HCT116 (cell line): ENCODE results near the gene TRPC4. TPM values are rescaled to one million over a fixed set of nuclear protein-coding genes. Genes with fewer than 3 reads are reported as not detected.

Experiments used
- ATAC-seq: fragments of 200-7000 bp; cut with Tn5 transposase; 2 replicates; pipeline ENCODE4 v1.9.1; 2020; ENCODE audit warnings: mild to moderate bottlenecking, moderate library complexity
- BruUV-seq: library from RNA; stranded (reverse); fragments of 400-500 nt; replicated peaks from 2 replicates; lab custom pipeline; 2021; lab: Mats Ljungman, UMichigan
- CTCF ChIA-PET: fragments of 300-600 bp; sonication (Branson Sonifier 250); formaldehyde crosslinking; loops from one replicate; lab custom pipeline; 2021; ENCODE audit warnings: antibody characterized with exemption; lab: Charles Lee
- POLR2A ChIA-PET: fragments of 300-600, 350-600 bp; sonication (Branson Sonifier 250); formaldehyde crosslinking; loops from one replicate; lab custom pipeline; 2021; ENCODE audit warnings: antibody characterized with exemption; lab: Charles Lee
- RAD21 ChIA-PET, 2 experiments: fragments of 300-600 bp; sonication (Branson Sonifier 250); formaldehyde crosslinking; loops; one replicate each; lab custom pipeline; 2023; ENCODE audit warnings: low total read pairs in 2 of 2; ENCODE audit not compliant: uncharacterized antibody in 2 of 2, unreplicated experiment in 2 of 2, low non-redundant PET in 1 of 2; lab: Charles Lee
- DNase-seq: peaks from one replicate; pipeline ENCODE4 v3.0.0-alpha.2; 2010; ENCODE audit warnings: low read depth, low spot score
- H2AFZ ChIP-seq: fragments of 200-600 bp; shearing (Covaris generic), sonication (generic); 2 replicates; pipeline ENCODE4 v1.6.1; 2017; ENCODE audit warnings: low read depth, mixed run types, mixed read lengths, antibody characterized with exemption, low read length; ENCODE audit not compliant: poor library complexity, severe bottlenecking
- H3K27ac ChIP-seq: 2 replicates; pipeline ENCODE4 v1.5.1; 2012; ENCODE audit warnings: low read depth, low read length
- H3K27me3 ChIP-seq: fragments of 200-600 bp; sonication (generic); 2 replicates; pipeline ENCODE4 v1.6.1; 2016; ENCODE audit warnings: mixed run types, low read length, mixed read lengths; ENCODE audit not compliant: insufficient read depth
- H3K36me3 ChIP-seq, 2 experiments: fragments of 200-500 bp in 1 of 2; fragments of 200-600 bp in 1 of 2; sonication (Bioruptor generic) in 1 of 2; sonication (generic) in 1 of 2; 2 replicates each; pipeline versions ENCODE4 v1.5.1 to v1.6.1; 2014 to 2016; ENCODE audit warnings: low read length in 2 of 2, inconsistent platforms in 1 of 2, mixed read lengths in 1 of 2, mixed run types in 1 of 2; ENCODE audit not compliant: insufficient read depth in 2 of 2, control insufficient read depth in 1 of 2
- H3K4me1 ChIP-seq, 2 experiments: fragments of 200-600 bp in 1 of 2; sonication (generic) in 1 of 2; 2 replicates each; pipeline versions ENCODE4 v1.5.1 to v1.6.1; 2012 to 2017; ENCODE audit warnings: low read length in 2 of 2, inconsistent platforms in 1 of 2, mild to moderate bottlenecking in 1 of 2, mixed read lengths in 1 of 2, mixed run types in 1 of 2, moderate library complexity in 1 of 2; ENCODE audit not compliant: insufficient read depth in 2 of 2, control insufficient read depth in 1 of 2
- H3K4me2 ChIP-seq: fragments of 200-600 bp; sonication (generic); 2 replicates; pipeline ENCODE4 v1.6.1; 2017; ENCODE audit warnings: mixed run types, low read length, mixed read lengths
- H3K4me3 ChIP-seq, 2 experiments: fragments of 200-600 bp in 1 of 2; sonication (generic) in 1 of 2; replicated peaks in 1 of 2; 2 replicates each; pipeline ENCODE4 v1.5.1; 2011 to 2016; ENCODE audit warnings: low read length in 2 of 2, control low read depth in 1 of 2, low read depth in 1 of 2, mild to moderate bottlenecking in 1 of 2, mixed read lengths in 1 of 2, mixed run types in 1 of 2
- H3K79me2 ChIP-seq: fragments of 200-600 bp; sonication (generic); 2 replicates; pipeline ENCODE4 v1.6.1; 2017; ENCODE audit warnings: mild to moderate bottlenecking, mixed run types, low read length, moderate library complexity, mixed read lengths; ENCODE audit not compliant: insufficient read depth
- H3K9ac ChIP-seq: fragments of 200-600 bp; sonication (generic); 2 replicates; pipeline ENCODE4 v1.6.1; 2016; ENCODE audit warnings: low read length, mixed read lengths
- H3K9me2 ChIP-seq: fragments of 200-600 bp; sonication (generic), shearing (Covaris generic); 2 replicates; pipeline ENCODE4 v1.6.1; 2017; ENCODE audit warnings: mixed run types, mild to moderate bottlenecking, moderate library complexity; ENCODE audit not compliant: insufficient read depth
- H3K9me3 ChIP-seq, 2 experiments: fragments of 200-500 bp in 1 of 2; fragments of 200-600 bp in 1 of 2; sonication (Bioruptor generic) in 1 of 2; sonication (generic) in 1 of 2; 2 replicates each; pipeline ENCODE4 v1.6.1; 2014 to 2017; ENCODE audit warnings: low read length in 2 of 2, mixed read lengths in 2 of 2, inconsistent platforms in 1 of 2, low read depth in 1 of 2, mild to moderate bottlenecking in 1 of 2, mixed run types in 1 of 2, moderate library complexity in 1 of 2; ENCODE audit not compliant: control insufficient read depth in 1 of 2, insufficient read depth in 1 of 2
- H4K20me1 ChIP-seq: fragments of 200-600 bp; sonication (generic), shearing (Covaris generic); 2 replicates; pipeline ENCODE4 v1.6.1; 2017; ENCODE audit warnings: mixed run types, mild to moderate bottlenecking, moderate library complexity; ENCODE audit not compliant: insufficient read depth
- ATF3 ChIP-seq: IDR thresholded peaks from 2 replicates; pipeline ENCODE4 v1.6.1; 2012
- CTCF ChIP-seq, 3 experiments: fragments of 200-600 bp in 1 of 3; sonication (generic) in 1 of 3; IDR thresholded peaks in 2 of 3; conservative IDR thresholded peaks in 1 of 3; 2 replicates each; pipeline ENCODE4 v1.5.1; 2012 to 2017; ENCODE audit warnings: low read depth in 2 of 3, low read length in 2 of 3, antibody characterized with exemption in 1 of 3, borderline replicate concordance in 1 of 3, control low read depth in 1 of 3, mild to moderate bottlenecking in 1 of 3, mixed read lengths in 1 of 3, mixed run types in 1 of 3, moderate library complexity in 1 of 3; ENCODE audit not compliant: insufficient read depth in 1 of 3
- FOSL1 ChIP-seq: IDR thresholded peaks from 2 replicates; pipeline ENCODE4 v1.6.1; 2012; ENCODE audit warnings: low read depth
- JUND ChIP-seq: IDR thresholded peaks from 2 replicates; pipeline ENCODE4 v1.6.1; 2012
- MAX ChIP-seq: IDR thresholded peaks from 2 replicates; pipeline ENCODE4 v1.6.1; 2012
- POLR2A ChIP-seq: IDR thresholded peaks from 2 replicates; pipeline ENCODE4 v1.7.0; 2011; ENCODE audit warnings: borderline replicate concordance; ENCODE audit not compliant: insufficient read depth, insufficient read length; ENCODE audit errors: extremely low read depth
- RAD21 ChIP-seq: IDR thresholded peaks from 2 replicates; pipeline ENCODE4 v1.6.1; 2012; ENCODE audit warnings: low read depth, mild to moderate bottlenecking
- SIN3A ChIP-seq: IDR thresholded peaks from 2 replicates; pipeline ENCODE4 v1.6.1; 2012; ENCODE audit warnings: low read depth
- SP1 ChIP-seq: IDR thresholded peaks from 2 replicates; pipeline ENCODE4 v1.6.1; 2012; ENCODE audit warnings: low read depth
- TCF7L2 ChIP-seq: IDR thresholded peaks from 2 replicates; pipeline ENCODE4 v1.7.0; 2011; ENCODE audit warnings: borderline replicate concordance, inconsistent platforms; ENCODE audit not compliant: insufficient read depth, insufficient read length; ENCODE audit errors: extremely low read depth
- YY1 ChIP-seq: IDR thresholded peaks from 2 replicates; pipeline ENCODE4 v1.6.1; 2011; ENCODE audit warnings: low read length, low read depth, moderate library complexity, mild to moderate bottlenecking; ENCODE audit not compliant: insufficient replicate concordance; ENCODE audit errors: extremely low read depth
- ZNF274 ChIP-seq: fragments of 200-500 bp; sonication (Bioruptor generic); IDR thresholded peaks from 2 replicates; pipeline ENCODE4 v1.6.1; 2014; ENCODE audit warnings: mild to moderate bottlenecking, low read depth, low read length, inconsistent platforms
- intact Hi-C: fragments of 100-400 bp; cut with micrococcal nuclease; formaldehyde crosslinking; loops from 2 replicates; pipeline ENCODE4 v1.10.0; 2022
- total RNA-seq: library from RNA; stranded (reverse); gene quantifications from one replicate; pipeline ENCODE4 v1.2.1, GENCODE V29; 2021; ENCODE audit not compliant: unreplicated experiment

TRPC4 gene
- total RNA-seq, 1 experiment from 2014 or later, result not detected

- TF ChIP-seq ZNF274 (no peak), SIN3A (no peak), POLR2A (no peak), CTCF (IDR thresholded peaks at IDR 0.05 in 2 of 3, conservative IDR thresholded peaks at IDR 0.05 in 1 of 3; ENCODE audit: borderline replicate concordance in 1 of 3, insufficient read depth in 1 of 3, low read depth in 2 of 3, low read length in 2 of 3) (no peak), TCF7L2 (no peak), FOSL1 (no peak), ATF3 (no peak), SP1 (no peak), RAD21 (no peak), JUND (no peak), MAX (no peak), YY1 (no peak)
- TF ChIP-seq, all 23 proteins: peak for 0
- Histone ChIP-seq H3K27me3 (no peaks in the 10 kb centered on the region), H3K4me1 (no peaks in the 10 kb centered on the region), H3K4me3 (no peak overlapping the region), H3K79me2 (no peaks in the 10 kb centered on the region), H4K20me1 (no peaks in the 10 kb centered on the region), H3K27ac (no peak overlapping the region), H3K36me3 (no peaks in the 10 kb centered on the region), H3K9me2 (no peaks in the 10 kb centered on the region), H3K4me2 (no peak overlapping the region), H3K9ac (no peak overlapping the region), H3K9me3 (peaks cover 12 to 13% of the 10 kb centered on the region in 2 experiments; a peak in 2 of 4 replicates), H2AFZ (no peak overlapping the region)
- RAD21 ChIA-PET, result no interaction called here
- intact Hi-C loops, result no loop called here
- DNase-seq (no peak), ATAC-seq (no peak)
- CTCF ChIA-PET, result no interaction called here
- POLR2A ChIA-PET, result no interaction called here
- BruUV-seq, result no TSS peak
Measured at GRCh38 chr13:37766502-37766901, 103.1 kb downstream of the TRPC4 start.
